K562 (cell line): Measurements from ENCODE around the gene CACTIN. TPM values are rescaled to one million over a fixed set of nuclear protein-coding genes. Genes with fewer than 3 reads are reported as not detected.

ENCODE experiments used
- CUX1 ChIP-seq: fragments of 200-800 bp; sonication (Bioruptor generic); IDR thresholded peaks from 2 replicates; pipeline ENCODE4 v1.6.1; 2016; ENCODE audit warnings: missing genetic modification characterization, missing compliant biosample characterization
- FOXA3 ChIP-seq, 2 experiments: fragments of 450-650 bp in 1 of 2; sonication (generic) in 1 of 2; formaldehyde crosslinking; IDR thresholded peaks in 1 of 2; conservative IDR thresholded peaks in 1 of 2; 2 replicates each; pipeline versions ENCODE4 v1.4.0 to v1.8.0; 2020 to 2022; ENCODE audit warnings: mild to moderate bottlenecking in 2 of 2, missing genetic modification reagents in 1 of 2
- MITF ChIP-seq: IDR thresholded peaks from 2 replicates; pipeline ENCODE4 v1.6.1; 2014; ENCODE audit warnings: antibody characterized with exemption
- PTBP1 ChIP-seq: fragments of 200-400 bp; formaldehyde crosslinking; IDR thresholded peaks from 2 replicates; pipeline ENCODE4 v1.6.1; 2017; ENCODE audit warnings: low read depth, low read length
- REST ChIP-seq, 2 experiments: fragments of 450-650 bp; formaldehyde crosslinking in 1 of 2; IDR thresholded peaks; 2 replicates each; pipeline versions ENCODE4 v1.4.0 to v1.6.1; 2014 to 2020; ENCODE audit warnings: mild to moderate bottlenecking in 2 of 2, borderline replicate concordance in 1 of 2, low read depth in 1 of 2
- SMC3 ChIP-seq: conservative IDR thresholded peaks from 2 replicates; pipeline ENCODE4 v1.6.1; 2011; ENCODE audit warnings: low read depth, low read length, improper control_type of control experiment; ENCODE audit not compliant: insufficient read depth
- TCF3 ChIP-seq: sonication (generic); formaldehyde crosslinking; IDR thresholded peaks from 2 replicates; pipeline ENCODE4 v1.4.0; 2020; ENCODE audit warnings: mild to moderate bottlenecking, missing genetic modification reagents
- USF2 ChIP-seq: sonication (generic); formaldehyde crosslinking; IDR thresholded peaks from 2 replicates; pipeline ENCODE4 v1.5.0; 2020; ENCODE audit warnings: missing genetic modification reagents
- ZNF324 ChIP-seq: fragments of 250-450 bp; sonication (Bioruptor Pico); IDR thresholded peaks from 2 replicates; pipeline ENCODE4 v1.4.0; 2020; ENCODE audit warnings: mild to moderate bottlenecking
- ZSCAN32 ChIP-seq: fragments of 450-650 bp; formaldehyde crosslinking; IDR thresholded peaks from 2 replicates; pipeline ENCODE4 v1.4.0; 2020; ENCODE audit warnings: mild to moderate bottlenecking, moderate library complexity
- polyA plus RNA-seq, 8 experiments: library from polyadenylated mRNA; depleted of rRNA in 4 of 8; stranded (reverse) in 5 of 8; unstranded in 3 of 8; fragments of >200 nt; fragmentation: Nextera tagmentation in 2 of 8; fragmentation: Illumina TruSeq in 1 of 8; extraction: Ambion mirVana in 2 of 8; extraction: Trizol in 1 of 8; gene quantifications; 2 replicates each; pipeline versions ENCODE4 v1.2.1 to v1.2.3, GENCODE V29; 2011 to 2014; ENCODE audit warnings: inconsistent platforms in 1 of 8, missing spikeins in 1 of 8
- total RNA-seq, 7 experiments: library from RNA; depleted of rRNA in 6 of 7; stranded (reverse); fragments of >200 nt in 6 of 7; fragmentation: Illumina TruSeq in 2 of 7; extraction: Trizol in 2 of 7; gene quantifications; 2 replicates each; pipeline versions ENCODE4 v1.2.1 to v1.2.3, GENCODE V29; 2011 to 2021; ENCODE audit warnings: low replicate concordance in 1 of 7

CACTIN gene
- total and polyA plus RNA-seq, 9 of the 15 experiments (the other 6 are each of a cell fraction or from before 2014, with no cell fraction given) = 0.15 to 49.2 (median 15.0) TPM

- TF ChIP-seq CUX1 (no peak), MITF (no peak), PTBP1 (no peak), TCF3 (CRISPR knock-in tag) (peak; percentile 30; the same call in 1 of the 2 replicates), SMC3 (no peak), REST (IDR thresholded peaks at IDR 0.05; ENCODE audit: borderline replicate concordance) (no peak), REST (CRISPR knock-in tag; IDR thresholded peaks at IDR 0.05; ENCODE audit: low read depth) (no peak), USF2 (CRISPR knock-in tag) (no peak), ZNF324 (CRISPR knock-in tag) (no peak), ZSCAN32 (CRISPR knock-in tag) (no peak), FOXA3 (CRISPR knock-in tag; conservative IDR thresholded peaks at IDR 0.05 in 1 of 2, IDR thresholded peaks at IDR 0.05 in 1 of 2) (0 out of 4 replicates have a peak, but pooled peaks of 1 of the 2 experiments have one; percentile 28)
Measured at GRCh38 chr19:3580156-3580934, 46.2 kb downstream of the CACTIN start (continued).
